Measurements from ENCODE around the gene ERN1. TPM values are rescaled to one million over a fixed set of nuclear protein-coding genes. Genes with fewer than 3 reads are reported as not detected.

Gene ERN1
- total and polyA plus RNA-seq, 2 of the 13 experiments (the other 11 are each of a cell fraction or from before 2014, with no cell fraction given), result 6.0 to 12.7 TPM

GRCh38 chr17:64150237-64151015, 20.5 kb upstream of the ERN1 start (continued):
- peak; percentile 89 for TF ChIP-seq MAX (IDR thresholded peaks at IDR 0.05)
- peak; percentile 97 for TF ChIP-seq HNF4G (IDR thresholded peaks at IDR 0.05; ENCODE audit: borderline replicate concordance, low read depth, low read length)
- peak; percentile 97 for TF ChIP-seq HNF4G (CRISPR knock-in tag; IDR thresholded peaks at IDR 0.05; ENCODE audit: borderline replicate concordance, low read depth)
- TF ChIP-seq MAF1 (CRISPR knock-in tag; IDR thresholded peaks at IDR 0.05; ENCODE audit: borderline replicate concordance), result 0 out of 2 replicates have a peak, but pooled peaks have one; percentile 61
- no peak for TF ChIP-seq NBN (conservative IDR thresholded peaks at IDR 0.05)
- TF ChIP-seq MIER3 (CRISPR knock-in tag; IDR thresholded peaks at IDR 0.05; ENCODE audit: borderline replicate concordance), result peak; percentile 99; the same call in 1 of the 2 replicates
- peak; percentile 100 for TF ChIP-seq HIC2 (CRISPR knock-in tag; IDR thresholded peaks at IDR 0.05; ENCODE audit: low read depth)
- TF ChIP-seq ZNF260 (CRISPR knock-in tag; IDR thresholded peaks at IDR 0.05; ENCODE audit: borderline replicate concordance, low read depth), result no peak
- peak; percentile 99 for TF ChIP-seq TARDBP (CRISPR knock-in tag; IDR thresholded peaks at IDR 0.05)
- no peak for TF ChIP-seq ZNF180 (CRISPR knock-in tag; IDR thresholded peaks at IDR 0.05; ENCODE audit: borderline replicate concordance, low read depth)
- peak; percentile 92 for TF ChIP-seq ZFP37 (CRISPR knock-in tag; IDR thresholded peaks at IDR 0.05; ENCODE audit: borderline replicate concordance)
- peak; percentile 99 for TF ChIP-seq IKZF5 (CRISPR knock-in tag; IDR thresholded peaks at IDR 0.05)
- TF ChIP-seq, protein P1, sequence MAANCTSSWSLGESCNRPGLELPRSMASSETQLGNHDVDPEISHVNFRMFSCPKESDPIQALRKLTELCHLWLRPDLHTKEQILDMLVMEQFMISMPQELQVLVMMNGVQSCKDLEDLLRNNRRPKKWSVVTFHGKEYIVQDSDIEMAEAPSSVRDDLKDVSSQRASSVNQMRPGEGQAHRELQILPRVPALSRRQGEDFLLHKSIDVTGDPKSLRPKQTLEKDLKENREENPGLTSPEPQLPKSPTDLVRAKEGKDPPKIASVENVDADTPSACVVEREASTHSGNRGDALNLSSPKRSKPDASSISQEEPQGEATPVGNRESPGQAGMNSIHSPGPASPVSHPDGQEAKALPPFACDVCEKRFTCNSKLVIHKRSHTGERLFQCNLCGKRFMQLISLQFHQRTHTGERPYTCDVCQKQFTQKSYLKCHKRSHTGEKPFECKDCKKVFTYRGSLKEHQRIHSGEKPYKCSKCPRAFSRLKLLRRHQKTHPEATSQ (CRISPR knock-in tag; IDR thresholded peaks at IDR 0.05; ENCODE audit: borderline replicate concordance), result peak; percentile 88; the same call in 1 of the 2 replicates
- TF ChIP-seq BRD4 (CRISPR knock-in tag; IDR thresholded peaks at IDR 0.05), result peak; percentile 86; the same call in 1 of the 2 replicates
- peak; percentile 99 for TF ChIP-seq IRF2 (CRISPR knock-in tag; IDR thresholded peaks at IDR 0.05)
- peak; percentile 89 for TF ChIP-seq BRCA1 (CRISPR knock-in tag; IDR thresholded peaks at IDR 0.05)
- TF ChIP-seq ZNF564 (CRISPR knock-in tag; IDR thresholded peaks at IDR 0.05), result 0 out of 2 replicates have a peak, but pooled peaks have one; percentile 91
- TF ChIP-seq, protein P2, sequence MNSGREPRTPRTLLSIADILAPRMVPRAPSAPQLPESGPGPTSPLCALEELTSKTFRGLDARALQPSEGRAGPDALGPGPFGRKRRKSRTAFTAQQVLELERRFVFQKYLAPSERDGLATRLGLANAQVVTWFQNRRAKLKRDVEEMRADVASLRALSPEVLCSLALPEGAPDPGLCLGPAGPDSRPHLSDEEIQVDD (CRISPR knock-in tag; IDR thresholded peaks at IDR 0.05; ENCODE audit: borderline replicate concordance), result no peak
- TF ChIP-seq, protein P3, sequence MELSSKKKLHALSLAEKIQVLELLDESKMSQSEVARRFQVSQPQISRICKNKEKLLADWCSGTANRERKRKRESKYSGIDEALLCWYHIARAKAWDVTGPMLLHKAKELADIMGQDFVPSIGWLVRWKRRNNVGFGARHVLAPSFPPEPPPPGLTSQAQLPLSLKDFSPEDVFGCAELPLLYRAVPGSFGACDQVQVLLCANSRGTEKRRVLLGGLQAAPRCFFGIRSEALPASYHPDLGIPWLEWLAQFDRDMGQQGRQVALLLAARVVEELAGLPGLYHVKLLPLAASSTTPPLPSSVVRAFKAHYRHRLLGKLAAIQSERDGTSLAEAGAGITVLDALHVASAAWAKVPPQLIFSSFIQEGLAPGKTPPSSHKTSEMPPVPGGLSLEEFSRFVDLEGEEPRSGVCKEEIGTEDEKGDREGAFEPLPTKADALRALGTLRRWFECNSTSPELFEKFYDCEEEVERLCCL (CRISPR knock-in tag; IDR thresholded peaks at IDR 0.05; ENCODE audit: borderline replicate concordance), result no peak
- TF ChIP-seq ZBTB42 (CRISPR knock-in tag; IDR thresholded peaks at IDR 0.05), result no peak; the same call in 1 of the 2 replicates
- peak; percentile 97; the same call in 1 of the 2 replicates for TF ChIP-seq CENPBD1 (CRISPR knock-in tag; IDR thresholded peaks at IDR 0.05; ENCODE audit: borderline replicate concordance, low read depth)
- TF ChIP-seq ZNF24 (IDR thresholded peaks at IDR 0.05), result no peak
- TF ChIP-seq RARA (CRISPR knock-in tag; IDR thresholded peaks at IDR 0.05), result peak; percentile 97

Data from HepG2 (cell line).